MCF 10A (cell line): ENCODE results near the gene COX7A2L. TPM values are rescaled to one million over a fixed set of nuclear protein-coding genes. Genes with fewer than 3 reads are reported as not detected.

Experiments
- BruUV-seq: library from RNA; stranded (reverse); fragments of 400-500 nt; replicated peaks from 2 replicates; lab custom pipeline; 2021; lab: Mats Ljungman, UMichigan
- CTCF ChIA-PET: fragments of 300-600 bp; sonication (Branson Sonifier 250); formaldehyde crosslinking; extraction: SDS; loops from one replicate; lab custom pipeline; 2021; ENCODE audit warnings: antibody characterized with exemption, inconsistent platforms; lab: Yijun Ruan, JAX
- POLR2A ChIA-PET: fragments of 300-600, 350-650 bp; sonication (Branson Sonifier 250); formaldehyde crosslinking; extraction: SDS; loops from one replicate; lab custom pipeline; 2020; ENCODE audit warnings: antibody characterized with exemption, inconsistent platforms; lab: Yijun Ruan, JAX
- DNase-seq: peaks from one replicate; pipeline ENCODE4 v3.0.0-alpha.2; 2018; ENCODE audit not compliant: unreplicated experiment
- H3K27ac Mint-ChIP-seq: one replicate; pipeline ENCODE4 v1.8.0; 2022; ENCODE audit warnings: mild to moderate bottlenecking, low read depth, mixed read lengths; ENCODE audit not compliant: unreplicated experiment
- H3K27me3 Mint-ChIP-seq: one replicate; pipeline ENCODE4 v1.8.0; 2022; ENCODE audit warnings: mixed read lengths; ENCODE audit not compliant: insufficient read depth, unreplicated experiment
- H3K36me3 Mint-ChIP-seq: one replicate; pipeline ENCODE4 v1.8.0; 2022; ENCODE audit warnings: mild to moderate bottlenecking, moderate library complexity, mixed read lengths; ENCODE audit not compliant: insufficient read depth, unreplicated experiment
- H3K4me1 Mint-ChIP-seq: one replicate; pipeline ENCODE4 v1.8.0; 2022; ENCODE audit warnings: mixed read lengths; ENCODE audit not compliant: insufficient read depth, unreplicated experiment
- H3K4me3 Mint-ChIP-seq: one replicate; pipeline ENCODE4 v1.8.0; 2022; ENCODE audit warnings: mild to moderate bottlenecking, moderate library complexity, mixed read lengths; ENCODE audit not compliant: unreplicated experiment
- H3K9me3 Mint-ChIP-seq: one replicate; pipeline ENCODE4 v1.8.0; 2022; ENCODE audit warnings: mixed read lengths; ENCODE audit not compliant: unreplicated experiment
- intact Hi-C: fragments of 100-400 bp; cut with micrococcal nuclease; formaldehyde crosslinking; loops from 2 replicates; pipeline ENCODE4 v1.14.1; 2022
- total RNA-seq: library from RNA; stranded (reverse); gene quantifications from 2 replicates; pipeline ENCODE4 v1.2.3, GENCODE V29; 2022
- TF ChIP-seq, protein P1 (sequence below): fragments of 200-600 bp; IDR thresholded peaks from one replicate; pipeline ENCODE4 v1.8.0; 2022; ENCODE audit warnings: antibody characterized with exemption, mild to moderate bottlenecking; ENCODE audit not compliant: unreplicated experiment

COX7A2L gene
- total RNA-seq, 1 experiment from 2014 or later: 190 TPM

DNA sequence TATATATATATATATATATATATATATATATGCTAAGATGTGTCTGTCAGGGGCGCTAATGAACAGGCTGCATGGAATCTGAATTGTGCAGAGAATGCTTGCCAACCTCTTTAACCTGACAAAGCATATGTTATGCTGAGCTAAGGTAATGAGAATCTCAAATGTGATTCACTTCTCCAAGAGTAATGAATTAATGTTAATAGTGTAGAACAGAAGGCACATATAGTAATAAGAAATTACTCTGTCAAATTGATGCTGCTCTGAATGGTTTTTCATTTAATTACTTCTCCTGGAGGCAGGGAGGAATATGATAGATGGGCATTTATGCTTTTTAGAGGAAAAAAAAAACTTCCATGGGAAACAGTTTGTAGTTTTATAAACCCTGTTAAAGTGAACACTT is 35.4 kb downstream of the COX7A2L start:
- no peak for DNase-seq
- intact Hi-C loops: loop anchor here (10.0 kb wide), 1 partner anchor 461 kb away; no protein-coding TSS in a partner anchor
- BruUV-seq: no TSS peak
- ChIA-PET CTCF (interaction anchor here (0.5 to 4.4 kb wide), 4 partner anchors 169 to 246 kb away, joined by 3 to 82 read pairs (median 6); no protein-coding TSS in a partner anchor), POLR2A (interaction anchor here (0.6 to 2.4 kb wide), 4 partner anchors 9 to 1595 kb away, joined by 3 to 8 read pairs (median 5); partner anchors contain the start of gene COX7A2L)
- H3K27me3 Mint-ChIP-seq: no peaks in the 10 kb centered on the region
- no peaks in the 10 kb centered on the region for H3K4me1 Mint-ChIP-seq
- H3K9me3 Mint-ChIP-seq: no peaks in the 10 kb centered on the region
- TF ChIP-seq, protein P1, sequence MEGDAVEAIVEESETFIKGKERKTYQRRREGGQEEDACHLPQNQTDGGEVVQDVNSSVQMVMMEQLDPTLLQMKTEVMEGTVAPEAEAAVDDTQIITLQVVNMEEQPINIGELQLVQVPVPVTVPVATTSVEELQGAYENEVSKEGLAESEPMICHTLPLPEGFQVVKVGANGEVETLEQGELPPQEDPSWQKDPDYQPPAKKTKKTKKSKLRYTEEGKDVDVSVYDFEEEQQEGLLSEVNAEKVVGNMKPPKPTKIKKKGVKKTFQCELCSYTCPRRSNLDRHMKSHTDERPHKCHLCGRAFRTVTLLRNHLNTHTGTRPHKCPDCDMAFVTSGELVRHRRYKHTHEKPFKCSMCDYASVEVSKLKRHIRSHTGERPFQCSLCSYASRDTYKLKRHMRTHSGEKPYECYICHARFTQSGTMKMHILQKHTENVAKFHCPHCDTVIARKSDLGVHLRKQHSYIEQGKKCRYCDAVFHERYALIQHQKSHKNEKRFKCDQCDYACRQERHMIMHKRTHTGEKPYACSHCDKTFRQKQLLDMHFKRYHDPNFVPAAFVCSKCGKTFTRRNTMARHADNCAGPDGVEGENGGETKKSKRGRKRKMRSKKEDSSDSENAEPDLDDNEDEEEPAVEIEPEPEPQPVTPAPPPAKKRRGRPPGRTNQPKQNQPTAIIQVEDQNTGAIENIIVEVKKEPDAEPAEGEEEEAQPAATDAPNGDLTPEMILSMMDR: no peak
- no peak overlapping the region for H3K27ac Mint-ChIP-seq
- H3K36me3 Mint-ChIP-seq: peaks cover 20% of the 10 kb centered on the region
- H3K4me3 Mint-ChIP-seq: no peak overlapping the region

DNA sequence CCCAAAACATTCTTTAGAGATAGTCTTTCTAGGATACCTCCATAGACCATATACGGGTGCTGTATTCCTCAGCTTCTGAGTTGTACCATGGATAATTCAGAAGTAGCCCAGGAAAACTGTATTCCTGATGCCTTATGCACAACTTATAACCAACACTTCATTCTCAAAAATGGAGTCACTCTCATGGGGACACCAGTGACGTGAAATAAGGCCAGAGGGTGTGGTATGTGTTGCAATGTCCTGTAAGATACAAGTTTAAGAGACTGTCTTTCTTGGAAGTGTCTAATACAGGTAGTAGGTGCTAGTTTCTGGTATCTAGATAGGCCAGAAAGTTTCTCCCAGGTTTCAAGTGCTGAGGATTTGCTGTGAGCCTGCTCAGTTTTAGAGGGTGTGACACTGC is 36.1 kb downstream of the COX7A2L start:
- no peak overlapping the region for H3K4me3 Mint-ChIP-seq
- intact Hi-C loops: loop anchor here (10.0 kb wide), 1 partner anchor 460 kb away; no protein-coding TSS in a partner anchor
- no peaks in the 10 kb centered on the region for H3K9me3 Mint-ChIP-seq
- DNase-seq: no peak
- H3K36me3 Mint-ChIP-seq: peaks cover 24% of the 10 kb centered on the region
- TF ChIP-seq, protein P1: no peak
- ChIA-PET CTCF (interaction anchor here (0.6 to 1.6 kb wide), 6 partner anchors 26 to 235 kb away, joined by 3 to 8 read pairs (median 3); no protein-coding TSS in a partner anchor), POLR2A (interaction anchor here (0.6 to 2.4 kb wide), 4 partner anchors 9 to 1594 kb away, joined by 3 to 8 read pairs (median 4); no protein-coding TSS in a partner anchor)
- H3K27me3 Mint-ChIP-seq: no peaks in the 10 kb centered on the region
- no peak overlapping the region for H3K27ac Mint-ChIP-seq
- BruUV-seq: no TSS peak
- H3K4me1 Mint-ChIP-seq: no peaks in the 10 kb centered on the region

DNA sequence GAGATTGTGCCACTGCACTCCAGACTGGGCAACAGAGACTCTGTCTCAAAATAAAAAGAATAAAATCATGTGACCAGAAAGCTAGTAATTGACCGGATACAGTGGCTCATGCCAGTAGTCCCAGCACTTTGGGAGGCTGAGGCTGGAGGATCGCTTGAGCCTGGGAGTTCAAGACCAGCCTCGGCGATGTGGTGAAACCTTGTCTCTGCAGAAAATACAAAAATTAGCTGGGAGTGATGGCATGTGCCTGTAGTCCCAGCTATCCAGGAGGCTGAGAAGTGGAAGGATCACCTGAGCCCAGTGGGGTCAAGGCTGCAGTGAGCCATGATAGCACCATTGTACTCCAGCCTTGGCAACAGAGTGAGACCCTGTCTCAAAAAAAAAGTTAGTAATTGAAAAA is 36.8 kb downstream of the COX7A2L start:
- no peak overlapping the region for H3K4me3 Mint-ChIP-seq
- no peaks in the 10 kb centered on the region for H3K27me3 Mint-ChIP-seq
- no peak overlapping the region for H3K27ac Mint-ChIP-seq
- DNase-seq: no peak
- CTCF ChIA-PET: interaction anchor here (0.7 to 1.6 kb wide), 6 partner anchors 10 to 234 kb away, joined by 3 to 6 read pairs (median 3); no protein-coding TSS in a partner anchor
- H3K36me3 Mint-ChIP-seq: peaks cover 24% of the 10 kb centered on the region
- no peaks in the 10 kb centered on the region for H3K4me1 Mint-ChIP-seq
- no TSS peak for BruUV-seq
- TF ChIP-seq, protein P1: no peak
- POLR2A ChIA-PET: interaction anchor here (0.6 to 1.2 kb wide), 2 partner anchors 241 to 1459 kb away, joined by 3 to 5 read pairs; no protein-coding TSS in a partner anchor
- intact Hi-C loops: loop anchor here (10.0 kb wide), 1 partner anchor 459 kb away; no protein-coding TSS in a partner anchor
- no peaks in the 10 kb centered on the region for H3K9me3 Mint-ChIP-seq

DNA sequence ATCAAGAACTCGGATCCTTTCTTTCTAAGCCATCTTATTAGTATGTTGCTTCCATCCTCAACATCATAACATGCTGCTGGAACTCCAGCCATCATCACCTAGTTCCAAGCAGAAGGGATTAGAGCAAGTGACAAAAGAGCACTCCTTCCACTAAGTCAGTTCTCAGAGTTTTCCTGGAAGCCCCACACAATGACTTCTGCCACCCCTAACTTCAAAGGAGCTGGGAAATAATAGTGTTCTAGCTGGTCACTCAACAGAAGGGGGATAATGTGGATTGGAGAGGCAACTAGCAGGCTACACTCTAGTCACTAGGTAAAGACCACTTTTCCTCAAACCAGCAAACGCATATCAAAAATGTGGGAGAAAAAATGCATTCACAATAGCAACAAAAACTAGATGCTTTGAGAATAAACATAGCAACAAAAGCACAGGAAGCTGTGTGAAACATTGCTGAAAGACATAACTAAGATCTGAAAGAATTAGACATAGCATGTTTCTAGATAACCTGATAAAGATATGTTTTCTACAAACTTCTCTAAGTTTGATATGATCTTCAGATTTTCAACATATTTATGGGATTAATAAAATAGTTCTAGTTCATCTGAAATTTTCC is 39.5 kb downstream of the COX7A2L start:
- Mint-ChIP-seq H3K27ac (no peak overlapping the region), H3K4me1 (no peaks in the 10 kb centered on the region), H3K9me3 (no peaks in the 10 kb centered on the region), H3K36me3 (peaks cover 30% of the 10 kb centered on the region), H3K4me3 (no peak overlapping the region), H3K27me3 (no peaks in the 10 kb centered on the region)
- TF ChIP-seq, protein P1: no peak
- BruUV-seq: no TSS peak
- ChIA-PET CTCF (interaction anchor here (0.6 to 1.1 kb wide), 3 partner anchors 226 to 490 kb away, joined by 3 to 4 read pairs (median 3); no protein-coding TSS in a partner anchor), POLR2A (no interaction called here)
- intact Hi-C loops: loop anchor here (10.0 kb wide), 1 partner anchor 457 kb away; no protein-coding TSS in a partner anchor
- DNase-seq: no peak
